Bronchial epithelial cell (primary cell): ENCODE measurements around the gene LIN54. TPM values are rescaled to one million over a fixed set of nuclear protein-coding genes. Genes with fewer than 3 reads are reported as not detected.

Experiments
- DNase-seq: peaks from one replicate; pipeline ENCODE4 v3.0.0-alpha.2; 2010; ENCODE audit warnings: low read depth
- FAIRE-seq: peaks from 2 replicates; lab custom pipeline; 2011; peaks lifted over from hg19 to GRCh38; lab: Jason Lieb, UNC
- H3K27me3 ChIP-seq: 2 replicates; pipeline ENCODE4 v1.5.1; 2011; ENCODE audit warnings: low read length; ENCODE audit not compliant: control insufficient read depth, insufficient read depth
- H3K36me3 ChIP-seq: 2 replicates; pipeline ENCODE4 v1.5.1; 2011; ENCODE audit warnings: low read length; ENCODE audit not compliant: control insufficient read depth, insufficient read depth
- H3K4me3 ChIP-seq: 2 replicates; pipeline ENCODE4 v1.5.1; 2011; ENCODE audit warnings: mild to moderate bottlenecking, low read depth, low read length, control low read depth
- total RNA-seq: library from RNA; depleted of rRNA; stranded (reverse); fragments of >200 nt; gene quantifications from 2 replicates; pipeline ENCODE4 v1.2.1, GENCODE V29; 2014
- TF ChIP-seq, protein P1 (sequence below): IDR thresholded peaks from 2 replicates; pipeline ENCODE4 v1.5.1; 2011; ENCODE audit warnings: mild to moderate bottlenecking, moderate library complexity, low read length, control low read depth, inconsistent platforms; ENCODE audit not compliant: insufficient read depth, severe bottlenecking

LIN54 gene
- total RNA-seq, 1 donor from 2014 or later = 6.6 TPM

DNA sequence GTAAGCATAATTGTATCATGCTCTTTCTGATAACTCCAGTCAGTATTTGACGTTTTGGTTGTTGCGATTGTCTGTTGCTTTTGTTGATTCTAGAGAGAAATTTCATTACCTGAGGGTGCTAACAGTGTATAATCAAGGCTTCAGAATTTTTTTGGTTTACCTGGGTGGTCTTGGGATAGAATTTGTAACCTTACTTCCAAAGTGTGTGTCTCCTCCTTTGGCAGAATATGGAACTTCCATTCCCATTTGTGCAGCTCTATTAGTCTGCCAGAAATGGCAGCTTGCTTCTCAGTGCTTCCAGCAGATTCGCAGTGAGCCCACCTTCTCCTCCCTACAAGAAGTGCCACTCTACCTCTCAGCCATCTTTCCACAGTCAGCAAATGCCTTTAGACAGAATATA, 29.6 kb upstream of the LIN54 start:
- H3K4me3 ChIP-seq = no peak overlapping the region
- DNase-seq (no peak), FAIRE-seq (no peak)
- H3K36me3 ChIP-seq = no peaks in the 10 kb centered on the region
- TF ChIP-seq, protein P1, sequence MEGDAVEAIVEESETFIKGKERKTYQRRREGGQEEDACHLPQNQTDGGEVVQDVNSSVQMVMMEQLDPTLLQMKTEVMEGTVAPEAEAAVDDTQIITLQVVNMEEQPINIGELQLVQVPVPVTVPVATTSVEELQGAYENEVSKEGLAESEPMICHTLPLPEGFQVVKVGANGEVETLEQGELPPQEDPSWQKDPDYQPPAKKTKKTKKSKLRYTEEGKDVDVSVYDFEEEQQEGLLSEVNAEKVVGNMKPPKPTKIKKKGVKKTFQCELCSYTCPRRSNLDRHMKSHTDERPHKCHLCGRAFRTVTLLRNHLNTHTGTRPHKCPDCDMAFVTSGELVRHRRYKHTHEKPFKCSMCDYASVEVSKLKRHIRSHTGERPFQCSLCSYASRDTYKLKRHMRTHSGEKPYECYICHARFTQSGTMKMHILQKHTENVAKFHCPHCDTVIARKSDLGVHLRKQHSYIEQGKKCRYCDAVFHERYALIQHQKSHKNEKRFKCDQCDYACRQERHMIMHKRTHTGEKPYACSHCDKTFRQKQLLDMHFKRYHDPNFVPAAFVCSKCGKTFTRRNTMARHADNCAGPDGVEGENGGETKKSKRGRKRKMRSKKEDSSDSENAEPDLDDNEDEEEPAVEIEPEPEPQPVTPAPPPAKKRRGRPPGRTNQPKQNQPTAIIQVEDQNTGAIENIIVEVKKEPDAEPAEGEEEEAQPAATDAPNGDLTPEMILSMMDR = no peak
- no peaks in the 10 kb centered on the region for H3K27me3 ChIP-seq

DNA sequence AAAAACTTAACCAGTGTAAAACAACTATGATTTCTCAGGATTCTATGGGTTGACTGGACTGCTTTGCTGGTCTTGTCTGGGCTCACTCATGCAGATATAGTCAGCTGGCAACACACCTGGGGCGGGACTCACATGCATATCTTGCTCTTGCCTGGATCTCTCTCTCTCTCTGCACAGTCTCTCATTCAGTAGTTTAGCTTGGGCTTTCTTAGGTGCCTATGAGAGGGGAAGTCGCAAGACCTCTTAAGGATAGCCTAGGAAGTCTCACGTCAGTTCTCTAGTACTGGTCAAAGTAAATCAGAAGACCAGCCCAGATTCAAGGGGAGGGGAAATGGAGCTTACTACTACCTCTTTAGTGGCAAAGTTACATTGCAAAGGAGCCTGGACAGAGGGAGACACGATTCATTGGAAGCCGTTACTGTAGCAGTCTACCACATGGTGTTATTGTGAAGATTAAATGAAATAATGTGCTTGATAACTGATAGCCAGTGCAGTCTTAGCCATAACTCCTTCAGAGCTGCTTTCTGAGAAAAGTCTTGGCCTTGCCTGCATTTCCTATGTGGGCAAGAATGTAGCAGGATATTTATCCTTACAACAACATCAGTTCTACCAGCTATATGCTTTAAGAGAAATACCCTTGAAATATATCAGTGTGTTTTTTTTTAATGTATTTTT, 26.5 kb upstream of the LIN54 start:
- FAIRE-seq (no peak), DNase-seq (peak; percentile 8)
- Histone ChIP-seq H3K27me3 (no peaks in the 10 kb centered on the region), H3K4me3 (no peak overlapping the region), H3K36me3 (no peaks in the 10 kb centered on the region)
- TF ChIP-seq, protein P1 = no peak

DNA sequence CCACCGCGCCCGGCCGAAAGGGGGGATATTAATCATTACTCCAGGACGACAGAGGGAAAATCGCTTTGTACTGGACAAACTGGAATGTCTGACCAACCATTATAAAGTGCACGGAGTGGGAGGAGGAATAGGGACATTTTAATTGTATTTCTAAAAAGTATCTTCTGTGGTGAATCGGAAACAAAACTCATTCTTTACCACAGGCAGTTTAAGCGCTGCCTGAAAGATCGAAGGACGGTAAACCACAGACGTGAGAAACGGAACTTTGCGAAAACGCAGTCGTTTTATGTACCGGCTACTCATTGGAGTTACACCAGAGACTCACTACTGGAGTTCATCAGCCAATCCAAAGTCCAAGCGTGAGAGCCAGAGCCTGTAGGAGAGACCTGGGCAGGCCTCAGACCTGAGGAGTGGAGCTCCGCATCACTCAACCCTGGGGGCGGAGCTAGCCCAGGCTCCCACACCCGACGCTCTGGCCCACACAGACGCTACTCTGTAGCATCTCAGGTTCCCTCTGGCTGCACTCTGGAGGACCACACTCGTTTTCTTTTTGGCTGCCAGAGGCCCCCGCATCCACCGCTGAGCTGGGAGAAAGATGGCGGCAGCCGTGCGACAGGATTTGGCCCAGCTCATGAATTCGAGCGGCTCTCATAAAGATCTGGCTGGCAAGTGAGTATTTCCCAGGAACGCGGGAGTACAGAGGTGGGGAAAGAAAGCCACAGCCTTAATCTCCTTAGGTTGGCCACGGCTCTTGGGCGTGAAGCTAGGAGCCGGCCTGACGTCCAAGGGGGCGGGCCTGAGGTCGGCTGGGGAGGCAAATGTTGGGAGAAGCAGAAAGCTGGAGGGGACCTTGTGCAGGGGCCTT, 24.2 kb upstream of the LIN54 start, which contains the start of gene COPS4:
TSS of gene COPS4 (plus strand) at position 554 of the 865 bp plus-strand sequence. CDS start at position 596, 42 bp downstream.
- no peaks in the 10 kb centered on the region for H3K27me3 ChIP-seq
- FAIRE-seq (peak; percentile 98), DNase-seq (peak; percentile 99)
- no peaks in the 10 kb centered on the region for H3K36me3 ChIP-seq
- TF ChIP-seq, protein P1 = peak; percentile 46
- H3K4me3 ChIP-seq = peak within 1 kb of the TSS; percentile 79

DNA sequence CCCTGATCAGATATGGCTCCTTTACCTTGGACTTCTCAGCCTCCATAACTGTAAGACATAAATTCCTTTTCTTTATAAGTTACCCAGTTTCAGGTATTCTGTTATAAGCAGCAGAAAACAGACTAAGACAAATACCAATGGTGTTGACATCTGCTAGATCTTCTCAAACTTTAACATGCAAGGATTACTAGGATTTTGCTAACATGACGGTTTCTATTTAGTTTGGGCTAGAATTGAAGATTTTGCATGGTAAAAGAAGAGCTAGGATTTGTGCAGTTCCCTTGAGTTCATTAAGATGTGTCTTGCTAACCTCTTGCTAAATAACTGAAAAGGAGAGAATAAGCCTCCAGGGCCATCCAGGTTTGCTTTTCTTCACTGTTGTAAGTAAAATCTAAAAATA, 19.1 kb upstream of the LIN54 start:
- FAIRE-seq (no peak), DNase-seq (no peak)
- no peaks in the 10 kb centered on the region for H3K36me3 ChIP-seq
- no peak overlapping the region for H3K4me3 ChIP-seq
- TF ChIP-seq, protein P1 = no peak
- H3K27me3 ChIP-seq = no peaks in the 10 kb centered on the region

DNA sequence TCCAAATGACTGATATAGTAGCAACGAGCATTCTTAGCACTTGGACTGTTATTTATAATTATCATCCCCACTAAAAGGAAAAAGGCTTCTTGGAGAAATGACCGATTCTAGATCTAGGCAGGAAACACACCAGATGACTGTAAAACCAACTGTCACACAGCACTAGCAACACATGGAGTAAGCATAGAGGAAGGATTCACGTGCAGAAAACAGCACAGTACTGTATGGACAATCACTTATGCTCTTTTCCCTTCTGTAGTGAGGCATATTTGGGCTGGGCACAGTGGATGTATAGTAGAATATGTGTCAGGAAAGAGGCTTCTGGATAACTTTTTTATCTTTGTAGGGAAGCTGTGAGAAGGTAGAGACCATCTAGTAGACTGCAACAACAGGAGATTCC, 18.4 kb upstream of the LIN54 start:
- TF ChIP-seq, protein P1 = no peak

More for the DNA sequence above, 18.4 kb upstream of the LIN54 start:
- Histone ChIP-seq H3K4me3 (no peak overlapping the region), H3K36me3 (no peaks in the 10 kb centered on the region), H3K27me3 (no peaks in the 10 kb centered on the region)
- DNase-seq = no peak
- no peak for FAIRE-seq
